OCI-LY7 (cell line): ENCODE measurements around the gene MPC1. TPM values are rescaled to one million over a fixed set of nuclear protein-coding genes. Genes with fewer than 3 reads are reported as not detected.

Experiments used
- BruUV-seq: library from RNA; stranded (reverse); fragments of 400-500 nt; replicated peaks from 2 replicates; lab custom pipeline; 2021; lab: Mats Ljungman, UMichigan
- CTCF ChIA-PET: fragments of 300-600 bp; sonication (Branson Sonifier 250); formaldehyde crosslinking; loops from one replicate; lab custom pipeline; 2022; ENCODE audit warnings: antibody characterized with exemption; ENCODE audit not compliant: unreplicated experiment; lab: Charles Lee
- POLR2A ChIA-PET: fragments of 300-600 bp; sonication (Branson Sonifier 250); formaldehyde crosslinking; loops from one replicate; lab custom pipeline; 2022; ENCODE audit warnings: antibody characterized with exemption; lab: Charles Lee
- DNase-seq: peaks from one replicate; pipeline ENCODE4 v3.0.0-alpha.2; 2015; ENCODE audit warnings: low spot score
- H2AFZ ChIP-seq: fragments of 200-600 bp; sonication (generic), shearing (Covaris generic); 2 replicates; pipeline ENCODE4 v1.6.1; 2014; ENCODE audit warnings: mild to moderate bottlenecking, antibody characterized with exemption, low read length, moderate library complexity
- H3K27ac ChIP-seq: fragments of 200-600 bp; sonication (generic); 2 replicates; pipeline ENCODE4 v1.5.1; 2014; ENCODE audit warnings: mixed run types, low read depth, mild to moderate bottlenecking, moderate library complexity, low read length, inconsistent platforms; ENCODE audit not compliant: poor library complexity, severe bottlenecking
- H3K36me3 ChIP-seq: fragments of 200-600 bp; sonication (generic); 2 replicates; pipeline ENCODE4 v1.6.1; 2014; ENCODE audit warnings: mild to moderate bottlenecking, antibody characterized with exemption, low read length, moderate library complexity, mixed read lengths; ENCODE audit not compliant: insufficient read depth
- H3K4me1 ChIP-seq: fragments of 200-600 bp; sonication (generic); 2 replicates; pipeline ENCODE4 v1.5.1; 2014; ENCODE audit warnings: mild to moderate bottlenecking, low read length; ENCODE audit not compliant: insufficient read depth, poor library complexity, severe bottlenecking
- H3K4me2 ChIP-seq: fragments of 200-600 bp; sonication (generic); 2 replicates; pipeline ENCODE4 v1.6.1; 2014; ENCODE audit warnings: mild to moderate bottlenecking, low read length
- H3K4me3 ChIP-seq: fragments of 200-600 bp; sonication (generic); 2 replicates; pipeline ENCODE4 v1.5.1; 2014; ENCODE audit warnings: mild to moderate bottlenecking, low read depth, low read length; ENCODE audit not compliant: poor library complexity, severe bottlenecking
- H3K79me2 ChIP-seq: fragments of 200-600 bp; sonication (generic); 2 replicates; pipeline ENCODE4 v1.6.1; 2016; ENCODE audit warnings: low read depth, mild to moderate bottlenecking, low read length, moderate library complexity, mixed read lengths; ENCODE audit not compliant: insufficient read depth
- H3K9me2 ChIP-seq: fragments of 200-600 bp; sonication (generic); 2 replicates; pipeline ENCODE4 v1.6.1; 2016; ENCODE audit warnings: mild to moderate bottlenecking, low read length, mixed read lengths; ENCODE audit not compliant: insufficient read depth
- H3K9me3 ChIP-seq: fragments of 200-600 bp; sonication (generic); 2 replicates; pipeline ENCODE4 v1.6.1; 2014; ENCODE audit warnings: mild to moderate bottlenecking, mixed run types, low read length, mixed read lengths
- H4K20me1 ChIP-seq: fragments of 200-600 bp; sonication (generic); 2 replicates; pipeline ENCODE4 v1.6.1; 2014; ENCODE audit warnings: mild to moderate bottlenecking, antibody characterized with exemption, low read length, moderate library complexity, mixed read lengths; ENCODE audit not compliant: insufficient read depth
- CTCF ChIP-seq: fragments of 200-600 bp; sonication (generic); conservative IDR thresholded peaks from 2 replicates; pipeline ENCODE4 v1.5.1; 2014; ENCODE audit warnings: mild to moderate bottlenecking, antibody characterized with exemption, low read length, moderate library complexity, mixed read lengths
- EZH2phosphoT487 ChIP-seq: fragments of 200-600 bp; sonication (generic); IDR thresholded peaks from 2 replicates; pipeline ENCODE4 v1.6.1; 2018; ENCODE audit warnings: low read depth, borderline replicate concordance, mild to moderate bottlenecking, mixed run types, antibody characterized with exemption, low read length, moderate library complexity, mixed read lengths
- intact Hi-C: fragments of 100-400 bp; cut with micrococcal nuclease; formaldehyde crosslinking; loops from one replicate; pipeline ENCODE4 v1.10.0; 2022; ENCODE audit not compliant: unreplicated experiment
- total RNA-seq, 2 experiments: library from RNA; depleted of rRNA in 1 of 2; stranded (reverse); fragments of >200 nt in 1 of 2; shearing (Covaris generic) in 1 of 2; gene quantifications; 2 replicates each; pipeline ENCODE4 v1.2.3, GENCODE V29; 2014 to 2022

The MPC1 gene
- total RNA-seq, 2 experiments from 2014 or later: 36.1 to 38.1 TPM

DNA sequence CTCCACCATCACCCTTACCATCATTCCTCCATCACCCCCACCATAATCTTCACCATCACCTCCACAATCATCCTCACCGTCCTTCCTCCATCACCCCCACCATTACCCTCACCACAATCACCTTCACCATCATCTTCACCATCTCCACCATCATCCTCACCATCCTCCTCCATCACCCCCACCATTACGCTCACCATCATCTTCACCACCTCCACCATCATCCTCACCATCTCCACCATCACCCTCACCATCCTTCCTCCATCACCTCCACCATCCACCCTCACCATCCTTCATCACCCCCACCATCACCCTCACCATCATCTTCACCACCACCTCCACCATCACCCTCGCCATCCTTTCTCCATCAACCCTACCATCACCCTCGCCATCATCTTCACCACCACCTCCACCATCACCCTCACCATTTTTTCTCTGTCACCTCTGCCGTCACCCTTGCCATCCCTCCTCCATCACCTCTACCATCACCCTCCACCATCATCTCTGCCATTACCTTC is 33.1 kb upstream of the MPC1 start:
- H3K79me2 ChIP-seq: no peaks in the 10 kb centered on the region
- intact Hi-C loops: no loop called here

DNA sequence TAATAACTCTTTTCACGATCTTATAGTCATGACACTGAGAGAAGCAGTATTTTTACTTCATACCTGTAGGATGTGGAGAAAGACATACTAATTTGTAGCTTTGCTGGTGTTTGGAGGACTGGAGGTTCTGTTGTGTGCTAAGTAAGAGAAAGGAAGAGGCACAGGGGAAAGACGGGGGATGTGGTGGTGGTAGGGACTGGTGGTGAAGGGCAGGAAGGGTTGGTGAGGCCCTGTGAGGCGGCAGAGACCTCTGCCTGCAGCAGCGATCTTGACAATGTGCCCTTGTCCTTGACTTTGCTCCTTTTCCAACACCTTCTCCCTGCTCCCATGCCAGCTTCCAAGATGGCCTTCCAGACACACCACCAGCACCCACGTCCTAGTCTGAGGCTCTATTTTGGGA is 32.6 kb upstream of the MPC1 start:
- intact Hi-C loops: no loop called here
- H4K20me1 ChIP-seq: no peaks in the 10 kb centered on the region
- no peak overlapping the region for H2AFZ ChIP-seq
- no peak overlapping the region for H3K4me3 ChIP-seq
- CTCF ChIA-PET: no interaction called here
- no peak overlapping the region for H3K4me2 ChIP-seq
- POLR2A ChIA-PET: no interaction called here
- no peaks in the 10 kb centered on the region for H3K79me2 ChIP-seq
- H3K9me3 ChIP-seq: no peaks in the 10 kb centered on the region
- H3K27ac ChIP-seq: no peak overlapping the region
- H3K4me1 ChIP-seq: no peaks in the 10 kb centered on the region
- BruUV-seq: no TSS peak
- no peak for TF ChIP-seq CTCF
- no peak for TF ChIP-seq EZH2phosphoT487
- no peaks in the 10 kb centered on the region for H3K36me3 ChIP-seq
- no peak for DNase-seq
- no peaks in the 10 kb centered on the region for H3K9me2 ChIP-seq

More for the DNA sequence above, 33.1 kb upstream of the MPC1 start:
- no peaks in the 10 kb centered on the region for H3K9me2 ChIP-seq
- DNase-seq: no peak
- H2AFZ ChIP-seq: no peak overlapping the region
- H3K27ac ChIP-seq: no peak overlapping the region
- no peaks in the 10 kb centered on the region for H4K20me1 ChIP-seq
- no peak overlapping the region for H3K4me2 ChIP-seq
- no peak overlapping the region for H3K4me3 ChIP-seq
- no peaks in the 10 kb centered on the region for H3K9me3 ChIP-seq
- BruUV-seq: no TSS peak
- ChIA-PET CTCF (no interaction called here), POLR2A (no interaction called here)
- H3K4me1 ChIP-seq: no peaks in the 10 kb centered on the region
- TF ChIP-seq CTCF (no peak), EZH2phosphoT487 (no peak)
- no peaks in the 10 kb centered on the region for H3K36me3 ChIP-seq

DNA sequence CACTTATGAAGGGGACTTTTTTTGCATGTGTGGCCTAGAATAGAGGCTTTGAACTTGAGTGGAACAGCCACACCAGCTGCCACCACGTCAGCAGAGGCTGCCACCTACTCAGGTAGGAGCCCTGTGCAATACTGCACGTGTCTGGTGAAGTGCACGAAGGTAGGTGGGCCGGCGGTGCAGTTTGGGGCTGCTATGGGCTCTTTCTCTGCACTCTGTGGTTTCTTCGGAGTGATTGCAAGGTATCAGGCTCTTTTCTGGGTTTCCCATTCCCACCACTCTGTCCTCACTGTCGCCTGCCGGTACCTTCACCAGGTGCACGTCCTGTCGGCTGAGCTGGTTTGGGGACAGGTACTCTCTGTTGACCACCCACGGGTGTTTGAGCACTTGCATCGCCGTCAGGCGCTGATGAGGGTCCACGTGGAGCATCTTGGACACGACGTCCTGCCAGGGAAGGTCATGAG is 30.8 kb upstream of the MPC1 start:
- Histone ChIP-seq H3K4me2 (no peak overlapping the region), H3K4me3 (no peak overlapping the region), H3K9me3 (no peaks in the 10 kb centered on the region), H3K4me1 (no peaks in the 10 kb centered on the region), H3K27ac (no peak overlapping the region), H2AFZ (no peak overlapping the region), H3K79me2 (no peaks in the 10 kb centered on the region), H3K36me3 (no peaks in the 10 kb centered on the region), H4K20me1 (no peaks in the 10 kb centered on the region), H3K9me2 (no peaks in the 10 kb centered on the region)
- no peak for TF ChIP-seq CTCF
- TF ChIP-seq EZH2phosphoT487: no peak
- POLR2A ChIA-PET: interaction anchor here (0.9 kb wide), 1 partner anchor 25 kb away, joined by 3 read pairs; no protein-coding TSS in a partner anchor
- CTCF ChIA-PET: no interaction called here
- BruUV-seq: no TSS peak
- DNase-seq: no peak
- intact Hi-C loops: no loop called here
